D341Med (cell line): ENCODE results near the gene IFNL1.
"Not testable (repeated sequence)": the region's sequence is repeated elsewhere in the genome, so short reads cannot be mapped to it uniquely, and the experiment has no call there.

Experiments
- DNase-seq: peaks from one replicate; pipeline ENCODE4 v3.0.0; 2012; ENCODE audit warnings: low spot score

Gene IFNL1

DNA sequence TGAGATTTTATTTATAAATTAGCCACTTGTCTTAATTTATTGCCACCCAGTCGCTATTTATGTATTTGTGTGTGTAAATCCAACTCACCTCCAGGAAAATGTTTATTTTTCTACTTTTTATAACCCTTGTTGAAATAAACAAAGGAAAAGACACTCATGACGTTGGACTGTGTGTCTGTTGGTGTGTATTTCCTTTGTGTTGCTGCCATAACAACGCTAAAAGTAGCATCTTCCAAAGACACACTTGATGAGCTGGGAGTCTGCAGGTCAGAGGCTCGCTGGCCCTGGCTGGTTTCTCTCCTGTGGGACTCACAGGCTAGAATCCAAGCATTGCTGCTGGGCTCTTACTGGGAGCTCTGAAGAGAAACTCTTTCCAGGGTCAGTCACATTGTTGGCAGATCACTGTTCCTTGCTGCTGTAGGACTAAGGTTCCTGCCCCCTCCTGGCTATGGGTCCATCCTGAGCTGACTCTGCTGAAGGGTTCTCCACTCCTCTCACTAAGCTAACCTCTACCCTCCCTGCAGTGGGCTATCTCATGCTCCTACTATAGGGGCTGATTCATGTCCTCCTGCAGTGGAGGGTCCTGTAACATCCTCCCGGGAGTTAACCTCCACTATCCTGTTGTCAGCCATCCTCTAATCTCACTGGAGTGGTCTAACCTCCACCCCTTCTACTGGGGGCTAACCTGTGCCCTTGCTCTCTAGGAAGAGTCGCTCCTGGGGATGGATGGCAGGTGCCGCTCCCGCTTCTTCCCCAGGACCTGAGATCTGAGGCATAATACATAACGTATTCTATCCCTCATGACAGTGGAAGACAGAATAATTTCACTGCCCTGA, 26.0 kb upstream of the IFNL1 start:
- DNase-seq, result no peak

DNA sequence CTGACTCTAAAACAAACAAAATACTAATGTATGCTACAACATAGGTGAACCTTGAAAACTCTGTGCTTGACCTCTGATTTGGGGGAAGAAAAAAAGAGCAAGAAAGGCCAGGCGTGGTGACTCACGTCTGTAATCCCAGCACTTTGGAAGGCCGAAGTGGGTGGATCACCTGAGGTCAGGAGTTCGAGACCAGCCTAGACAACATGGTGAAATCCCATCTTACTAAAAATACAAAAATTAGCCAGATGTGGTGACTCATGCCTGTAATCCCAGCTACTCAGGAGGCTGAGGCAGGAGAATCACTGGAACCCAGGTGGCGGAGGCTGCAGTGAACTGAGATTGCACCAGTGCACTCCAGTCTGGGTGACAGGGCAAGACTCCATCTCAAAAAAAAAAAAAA, 22.3 kb upstream of the IFNL1 start:
- not testable (repeated sequence) for DNase-seq

GRCh38 chr19:39275578-39275977, 20.6 kb upstream of the IFNL1 start:
- DNase-seq, result no peak

GRCh38 chr19:39276740-39277139, 19.5 kb upstream of the IFNL1 start:
- DNase-seq, result no peak

- no peak for DNase-seq
These were observed 18.6 kb upstream of the IFNL1 start for GRCh38 chr19:39277598-39277997.

- no peak for DNase-seq
These were observed 14.2 kb upstream of the IFNL1 start for GRCh38 chr19:39282021-39282420.

GRCh38 chr19:39284032-39284431, 12.2 kb upstream of the IFNL1 start:
- DNase-seq, result no peak

DNA sequence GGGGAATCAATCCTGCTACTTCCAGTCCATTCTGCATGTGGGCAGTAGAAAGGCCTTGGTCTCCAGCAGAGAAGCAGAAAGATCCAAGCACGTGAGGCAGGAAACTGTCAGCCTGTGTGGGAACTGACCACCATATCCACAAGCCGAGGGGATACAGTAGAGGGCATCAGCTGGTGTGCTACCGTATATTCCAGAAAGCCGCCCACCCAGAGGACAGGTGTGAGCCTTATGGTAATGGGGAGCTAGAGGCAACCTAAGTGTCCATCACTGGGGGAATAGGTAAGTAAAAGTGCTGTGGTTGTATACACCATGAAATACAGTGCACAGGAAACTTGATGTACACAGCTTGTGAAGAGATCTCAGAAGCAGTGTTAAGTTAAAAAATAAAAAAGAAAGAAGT, 2.8 kb upstream of the IFNL1 start:
- DNase-seq, result no peak

GRCh38 chr19:39296906-39297305, 699 bp downstream of the IFNL1 start:
- DNase-seq, result no peak

- no peak for DNase-seq
These were observed 1.9 kb downstream of the IFNL1 start for GRCh38 chr19:39297931-39298634.

DNA sequence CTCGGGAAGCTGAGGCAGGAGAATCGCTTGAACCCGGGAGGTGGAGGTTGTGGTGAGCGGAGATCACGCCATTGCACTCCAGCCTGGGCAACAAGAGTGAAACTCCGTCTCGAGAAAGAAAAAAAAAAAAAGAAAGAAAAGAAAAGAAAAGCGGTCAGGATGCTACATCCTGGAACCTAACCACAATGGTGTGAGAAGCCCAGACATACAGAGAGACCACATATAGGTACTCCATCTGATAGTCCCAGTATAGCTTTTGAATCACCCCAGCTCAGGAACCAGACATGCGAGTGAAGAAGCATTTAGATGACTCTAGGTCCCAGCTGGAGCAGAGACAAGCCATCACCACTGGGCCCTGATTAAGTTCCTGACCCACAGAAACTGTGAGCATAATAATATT, 3.2 kb downstream of the IFNL1 start:
- DNase-seq, result no peak

- DNase-seq, result no peak
These were observed 3.6 kb downstream of the IFNL1 start for GRCh38 chr19:39299832-39300231.

DNA sequence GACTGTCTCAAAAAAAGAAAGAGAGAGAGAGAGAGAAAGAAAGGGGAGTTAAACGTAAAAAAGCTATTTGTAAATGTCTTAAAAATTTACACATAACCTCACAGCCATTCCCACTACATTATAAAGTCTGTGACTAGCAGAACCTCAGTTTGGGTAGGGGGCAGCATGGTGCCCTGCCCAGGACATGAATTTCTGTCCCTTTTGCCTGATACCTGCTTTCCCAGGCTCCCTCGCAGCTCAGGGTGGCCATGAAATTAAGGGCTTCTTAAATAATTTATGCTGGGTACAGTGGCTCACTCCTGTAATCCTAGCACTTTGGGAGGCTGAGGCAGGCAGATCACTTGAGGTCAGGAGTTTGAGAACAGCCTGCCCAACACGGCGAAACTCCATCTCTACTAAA, 4.8 kb downstream of the IFNL1 start:
- DNase-seq, result no peak

GRCh38 chr19:39301562-39301961, 5.4 kb downstream of the IFNL1 start:
- no peak for DNase-seq

DNA sequence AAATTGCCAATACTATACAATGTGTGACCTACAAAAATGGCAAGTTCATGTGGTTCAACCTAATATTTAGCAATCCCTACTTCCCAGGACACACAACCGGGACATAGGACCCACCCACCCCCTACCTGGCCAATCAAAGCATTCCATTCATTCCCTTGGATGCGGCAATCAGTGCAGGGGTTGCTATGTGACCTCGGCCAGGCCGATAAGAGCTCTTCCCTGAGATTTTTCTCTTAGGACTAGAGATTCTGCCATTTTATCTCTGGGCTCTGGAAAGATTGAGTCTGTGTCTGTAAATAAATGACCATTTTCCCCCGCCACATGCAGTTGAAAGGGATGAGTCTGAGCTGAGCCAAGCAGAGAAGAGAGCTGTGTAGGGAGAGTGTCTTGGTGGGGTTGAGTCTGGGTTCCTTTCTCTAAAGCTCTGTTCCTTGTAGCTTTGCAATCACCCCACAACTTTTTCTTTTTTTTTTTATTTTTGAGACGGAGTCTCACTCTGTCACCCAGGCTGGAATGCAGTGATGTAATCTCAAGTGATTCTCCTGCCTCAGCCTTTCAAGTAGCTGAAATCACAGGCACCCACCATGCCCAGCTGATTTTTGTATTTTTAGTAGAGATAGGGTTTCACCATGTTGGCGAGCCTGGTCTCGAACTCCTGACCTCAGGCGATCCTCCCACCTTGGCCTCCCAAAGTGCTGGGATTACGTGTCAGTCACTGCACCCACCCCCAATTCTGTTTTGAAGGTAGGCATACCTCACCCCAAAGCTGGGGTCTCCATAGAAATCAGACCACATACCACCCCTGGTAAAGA, 7.4 kb downstream of the IFNL1 start:
- DNase-seq, result no peak

DNA sequence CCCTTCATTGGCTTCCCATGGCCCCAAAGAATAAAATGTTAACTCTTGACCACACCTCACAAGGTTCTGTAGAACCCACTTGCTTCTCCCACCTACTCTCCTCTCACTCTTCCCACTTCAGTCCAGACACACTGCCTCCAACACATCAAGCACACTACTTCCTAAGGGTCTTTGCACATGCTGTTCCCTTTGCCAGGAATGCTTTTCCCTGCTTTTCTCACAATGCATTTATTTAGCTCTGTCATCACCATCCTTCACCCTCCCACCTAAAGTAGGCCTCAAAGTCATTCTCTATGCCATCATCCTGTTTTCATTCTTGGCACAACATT, 7.9 kb downstream of the IFNL1 start:
- no peak for DNase-seq

GRCh38 chr19:39304701-39305571, 8.7 kb downstream of the IFNL1 start:
- no peak for DNase-seq

DNA sequence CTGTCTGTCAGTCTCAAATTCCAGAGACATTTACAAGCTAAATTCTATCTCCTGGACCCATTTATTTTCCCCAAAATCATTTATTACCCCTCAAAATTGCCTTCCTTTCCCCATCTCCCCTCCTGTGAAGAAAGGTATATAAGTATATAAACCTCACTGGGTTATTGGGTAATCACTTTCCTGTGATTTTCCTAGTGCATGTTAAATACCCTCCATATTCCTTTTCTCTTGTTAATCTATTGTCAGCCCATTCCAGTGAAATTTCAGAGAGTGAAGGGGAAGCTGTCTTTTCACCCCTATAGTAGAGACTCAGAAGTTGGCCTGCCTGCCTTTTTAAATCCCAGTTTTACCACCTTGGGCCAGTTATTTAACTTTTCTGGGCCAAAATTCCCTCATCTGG, 9.9 kb downstream of the IFNL1 start:
- DNase-seq, result no peak

DNA sequence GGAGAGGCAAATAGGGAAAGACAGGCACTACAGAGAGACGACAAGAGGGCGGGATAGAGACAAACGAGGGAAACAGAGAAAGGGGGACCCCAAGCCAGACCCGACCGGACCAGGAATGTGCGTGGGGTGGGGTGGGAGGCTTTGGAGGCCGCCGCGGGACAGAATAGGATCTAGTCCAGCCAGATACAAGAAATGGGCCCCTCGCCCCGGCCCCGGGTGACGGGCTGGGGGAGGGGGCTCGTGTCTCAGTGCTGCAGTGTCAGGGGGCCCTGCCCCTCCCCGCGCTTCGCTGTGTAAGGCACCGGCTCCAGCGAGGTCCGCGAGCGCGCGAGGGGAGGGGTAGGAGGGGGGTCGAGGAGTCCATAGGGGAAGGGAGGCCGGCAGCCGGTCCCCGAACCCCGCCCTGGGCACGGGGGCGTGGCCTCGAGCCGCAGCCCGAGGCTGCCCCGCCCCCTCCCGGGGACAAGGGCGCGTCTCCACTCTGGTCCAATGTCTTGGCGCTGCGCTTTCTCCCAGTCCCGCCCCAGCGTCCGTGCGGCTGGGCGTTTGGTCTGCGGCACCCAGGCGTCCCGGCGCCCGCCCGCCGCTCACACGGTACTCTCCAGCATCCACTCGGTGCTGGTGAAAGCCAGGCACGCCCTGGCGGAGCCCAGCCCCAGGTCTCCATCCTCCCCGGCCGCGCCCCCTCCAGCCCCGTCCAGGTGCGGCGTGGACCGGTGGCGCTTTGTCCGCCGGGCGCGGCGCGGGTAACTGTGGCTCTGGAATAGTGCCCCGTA, 11.0 kb downstream of the IFNL1 start:
- no peak for DNase-seq

DNA sequence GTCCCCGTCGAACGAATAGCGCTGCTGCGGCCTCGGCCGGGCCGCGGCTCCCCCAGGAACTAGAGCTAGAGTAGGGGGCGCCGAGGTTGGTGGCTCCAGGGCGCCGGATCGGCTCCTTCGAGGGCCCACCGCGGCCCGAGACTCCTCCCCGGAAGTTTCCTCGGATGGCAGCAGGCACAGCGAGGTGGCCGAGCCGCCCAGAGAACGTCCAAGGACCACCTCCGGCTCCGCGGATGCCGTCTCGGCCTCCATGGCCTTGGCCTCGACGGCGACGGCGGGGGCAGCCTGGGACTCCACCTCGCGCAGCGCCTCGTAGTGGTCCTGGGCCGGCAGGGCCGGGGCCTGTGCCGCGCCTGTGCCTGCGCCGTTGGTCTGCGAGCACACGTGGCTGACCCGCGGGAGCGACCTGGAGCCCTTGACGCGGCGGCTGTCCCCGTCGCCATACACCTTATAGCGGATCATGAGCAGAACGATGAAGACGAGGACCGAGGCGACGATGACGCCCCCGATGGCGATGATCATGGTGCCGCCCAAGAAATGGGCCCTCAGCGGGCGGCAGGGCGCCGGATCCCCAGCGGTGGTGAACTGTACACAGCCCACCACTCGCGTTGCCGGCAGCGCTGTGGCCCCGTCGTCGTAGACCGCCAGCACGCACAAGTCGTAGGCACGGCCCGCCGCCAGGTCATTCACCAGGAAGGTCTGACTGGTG, 11.8 kb downstream of the IFNL1 start:
- no peak for DNase-seq
